ENCODE measurements around the gene PPP6R2.

DNA sequence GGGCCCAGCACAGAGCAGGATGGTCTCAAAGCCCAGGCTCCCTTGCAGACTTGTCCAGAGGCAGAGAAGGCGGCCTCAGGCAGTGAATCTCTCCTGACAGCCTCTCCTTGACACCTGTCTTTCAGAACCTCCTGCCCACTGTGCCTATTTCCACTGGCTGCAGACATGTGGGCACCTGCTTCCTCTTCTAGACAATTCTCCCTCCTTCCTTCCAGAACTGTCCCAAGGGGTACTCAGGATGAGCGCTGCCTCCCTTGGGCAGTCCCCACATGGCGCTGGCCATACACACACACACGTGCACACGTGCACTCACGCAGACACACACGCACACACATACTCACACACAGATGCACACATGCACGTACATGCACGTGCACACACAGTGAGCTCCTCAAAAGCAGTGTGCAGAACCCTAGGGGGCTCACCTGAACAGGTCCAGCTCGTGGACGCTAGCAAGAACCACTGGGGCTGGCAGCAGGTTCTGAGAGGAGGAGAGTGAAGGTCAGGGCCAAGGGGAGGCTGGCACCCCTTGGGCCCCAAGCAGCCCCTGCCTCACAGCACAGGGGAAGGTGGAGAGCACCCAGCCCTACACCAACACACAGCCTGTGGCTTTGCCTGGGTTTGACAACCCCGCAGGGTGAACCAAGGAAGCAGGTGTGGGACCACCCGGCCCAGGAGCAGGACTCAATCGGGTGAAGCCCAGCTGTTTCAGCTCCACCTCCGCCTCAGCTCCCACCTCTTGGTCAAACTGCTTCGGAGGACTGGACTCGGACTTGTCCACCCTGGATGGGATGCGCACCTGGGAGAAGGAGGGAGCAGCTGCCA lies 27.6 kb upstream of the PPP6R2 start:
- TF ChIP-seq, protein P1, sequence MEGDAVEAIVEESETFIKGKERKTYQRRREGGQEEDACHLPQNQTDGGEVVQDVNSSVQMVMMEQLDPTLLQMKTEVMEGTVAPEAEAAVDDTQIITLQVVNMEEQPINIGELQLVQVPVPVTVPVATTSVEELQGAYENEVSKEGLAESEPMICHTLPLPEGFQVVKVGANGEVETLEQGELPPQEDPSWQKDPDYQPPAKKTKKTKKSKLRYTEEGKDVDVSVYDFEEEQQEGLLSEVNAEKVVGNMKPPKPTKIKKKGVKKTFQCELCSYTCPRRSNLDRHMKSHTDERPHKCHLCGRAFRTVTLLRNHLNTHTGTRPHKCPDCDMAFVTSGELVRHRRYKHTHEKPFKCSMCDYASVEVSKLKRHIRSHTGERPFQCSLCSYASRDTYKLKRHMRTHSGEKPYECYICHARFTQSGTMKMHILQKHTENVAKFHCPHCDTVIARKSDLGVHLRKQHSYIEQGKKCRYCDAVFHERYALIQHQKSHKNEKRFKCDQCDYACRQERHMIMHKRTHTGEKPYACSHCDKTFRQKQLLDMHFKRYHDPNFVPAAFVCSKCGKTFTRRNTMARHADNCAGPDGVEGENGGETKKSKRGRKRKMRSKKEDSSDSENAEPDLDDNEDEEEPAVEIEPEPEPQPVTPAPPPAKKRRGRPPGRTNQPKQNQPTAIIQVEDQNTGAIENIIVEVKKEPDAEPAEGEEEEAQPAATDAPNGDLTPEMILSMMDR (IDR thresholded peaks at IDR 0.05): no peak
- TF ChIP-seq POLR2A (IDR thresholded peaks at IDR 0.05): no peak

Measured in thyroid gland (tissue), 4 donors.